ENCODE results near the gene CAPN12. TPM values are rescaled to one million over a fixed set of nuclear protein-coding genes. Genes with fewer than 3 reads are reported as not detected.
A peak's percentile ranks its signal among the peaks of the same experiment; 100 is the strongest.
"Not testable (repeated sequence)": the region's sequence is repeated elsewhere in the genome, so short reads cannot be mapped to it uniquely, and the experiment has no call there.

The CAPN12 gene
- total RNA-seq, 4 donors from 2014 or later: 0.42 TPM; not detected in 3

- no peak for DNase-seq
- no peaks in the 10 kb centered on the region for H3K9me3 ChIP-seq
- TF ChIP-seq POLR2A (IDR thresholded peaks at IDR 0.05) (no peak), CTCF (IDR thresholded peaks at IDR 0.05 in 4 of 5, conservative IDR thresholded peaks at IDR 0.05 in 1 of 5) (no peak)
- no peak for ATAC-seq
- in situ Hi-C loops (cut with MboI; ENCODE audit: low sequenced_read_pairs in 4 of 4) (no loop called here), intact Hi-C loops (cut with DNase I; ENCODE audit: low total_unique reads) (no loop called here)
- no peak within 1 kb of the TSS for H3K27ac ChIP-seq
- no peaks in the 10 kb centered on the region for H3K4me1 ChIP-seq
- no peak within 1 kb of the TSS for H3K4me3 ChIP-seq
- H3K36me3 ChIP-seq: no peaks in the 10 kb centered on the region
- H3K27me3 ChIP-seq: peaks cover 0 to 5% (median 4%) of the 10 kb centered on the region in 3 donors
Observed at GRCh38 chr19:38788478-38789243, 44.4 kb upstream of the CAPN12 start, which contains the start of gene LGALS7B. TSS of gene LGALS7B (plus strand) at chr19:38789200. CDS start at chr19:38789227, 27 bp downstream.

GRCh38 chr19:38786572-38787265, 42.4 kb upstream of the CAPN12 start:
- no peak overlapping the region for H3K4me3 ChIP-seq
- H3K27ac ChIP-seq: no peak overlapping the region
- no peak for TF ChIP-seq CTCF (IDR thresholded peaks at IDR 0.05 in 4 of 5, conservative IDR thresholded peaks at IDR 0.05 in 1 of 5)
- no peak for TF ChIP-seq POLR2A (IDR thresholded peaks at IDR 0.05)
- no peaks in the 10 kb centered on the region for H3K4me1 ChIP-seq
- no peaks in the 10 kb centered on the region for H3K36me3 ChIP-seq
- peak in 1 of 2 donors; percentile 55 for ATAC-seq
- no peaks in the 10 kb centered on the region for H3K27me3 ChIP-seq
- intact Hi-C loops (cut with DNase I; ENCODE audit: low total_unique reads) (no loop called here), in situ Hi-C loops (cut with MboI; ENCODE audit: low sequenced_read_pairs in 4 of 4) (no loop called here)
- no peak for DNase-seq
- no peaks in the 10 kb centered on the region for H3K9me3 ChIP-seq

- H3K9me3 ChIP-seq; in situ Hi-C loops (cut with MboI; ENCODE audit: low sequenced_read_pairs in 4 of 4); ATAC-seq; intact Hi-C loops (cut with DNase I; ENCODE audit: low total_unique reads); H3K27ac ChIP-seq; H3K4me1 ChIP-seq; H3K4me3 ChIP-seq; H3K36me3 ChIP-seq; H3K27me3 ChIP-seq; DNase-seq: not testable (repeated sequence)
Observed at GRCh38 chr19:38786061-38786460, 41.8 kb upstream of the CAPN12 start.

- in situ Hi-C loops (cut with MboI; ENCODE audit: low sequenced_read_pairs in 4 of 4) (no loop called here), intact Hi-C loops (cut with DNase I; ENCODE audit: low total_unique reads) (no loop called here)
- Histone ChIP-seq H3K27ac (no peak overlapping the region), H3K27me3 (no peaks in the 10 kb centered on the region), H3K9me3 (no peaks in the 10 kb centered on the region), H3K36me3 (no peaks in the 10 kb centered on the region), H3K4me3 (no peak overlapping the region), H3K4me1 (no peaks in the 10 kb centered on the region)
- ATAC-seq (no peak), DNase-seq (no peak)
- TF ChIP-seq CTCF (IDR thresholded peaks at IDR 0.05 in 4 of 5, conservative IDR thresholded peaks at IDR 0.05 in 1 of 5) (no peak), POLR2A (IDR thresholded peaks at IDR 0.05) (no peak)
Observed at GRCh38 chr19:38785187-38785699, 41.0 kb upstream of the CAPN12 start.

GRCh38 chr19:38784224-38784623, 40.0 kb upstream of the CAPN12 start:
- H3K4me3 ChIP-seq: no peak overlapping the region
- no peak overlapping the region for H3K27ac ChIP-seq
- in situ Hi-C loops (cut with MboI; ENCODE audit: low sequenced_read_pairs in 4 of 4) (no loop called here), intact Hi-C loops (cut with DNase I; ENCODE audit: low total_unique reads) (no loop called here)
- no peak for TF ChIP-seq CTCF (IDR thresholded peaks at IDR 0.05 in 4 of 5, conservative IDR thresholded peaks at IDR 0.05 in 1 of 5)
- no peak for TF ChIP-seq POLR2A (IDR thresholded peaks at IDR 0.05)
- H3K36me3 ChIP-seq: no peaks in the 10 kb centered on the region
- no peaks in the 10 kb centered on the region for H3K9me3 ChIP-seq
- H3K4me1 ChIP-seq: no peaks in the 10 kb centered on the region
- DNase-seq (no peak), ATAC-seq (no peak)
- no peaks in the 10 kb centered on the region for H3K27me3 ChIP-seq

- in situ Hi-C loops (cut with MboI; ENCODE audit: low sequenced_read_pairs in 4 of 4); H3K9me3 ChIP-seq; intact Hi-C loops (cut with DNase I; ENCODE audit: low total_unique reads): not testable (repeated sequence)
Observed at GRCh38 chr19:38782212-38782611, 37.9 kb upstream of the CAPN12 start.

More at GRCh38 chr19:38782212-38782611, 37.9 kb upstream of the CAPN12 start:
- not testable (repeated sequence) for DNase-seq, ATAC-seq, H3K27me3 ChIP-seq, H3K27ac ChIP-seq, H3K4me3 ChIP-seq, H3K4me1 ChIP-seq, H3K36me3 ChIP-seq
